Naive thymus-derived CD8-positive, alpha-beta T cell (primary cell): ENCODE data around the gene FAM114A2. TPM values are rescaled to one million over a fixed set of nuclear protein-coding genes. Genes with fewer than 3 reads are reported as not detected.
A peak's percentile ranks its signal among the peaks of the same experiment; 100 is the strongest.

Source experiments
- ATAC-seq, 2 donors: fragments of 150-1000 bp; cut with Tn5 transposase in 1 of 2; sonication (Bioruptor Pico), chemical (Tn5 transposase) in 1 of 2; 1 replicate in 1 of 2; 2 replicates in 1 of 2; pipeline ENCODE4 v1.10.0; 2021; ENCODE audit warnings: mild to moderate bottlenecking in 2 of 2, moderate library complexity in 2 of 2
- POLR2A ChIA-PET: fragments of 350-600 bp; sonication (Branson Sonifier 250); formaldehyde crosslinking; loops from one replicate; lab custom pipeline; 2021; ENCODE audit warnings: antibody characterized with exemption; lab: Charles Lee
- DNase-seq, 10 donors: peaks; one replicate each; pipeline versions ENCODE4 v3.0.0 to v3.0.0-alpha.2; 2020 to 2022
- H3K27ac Mint-ChIP-seq, 10 donors: one replicate each; pipeline ENCODE4 v1.8.0; 2020 to 2022; ENCODE audit warnings: mild to moderate bottlenecking in 10 of 10, mixed read lengths in 10 of 10, moderate library complexity in 4 of 10, inconsistent platforms in 1 of 10
- H3K27me3 Mint-ChIP-seq, 5 donors: one replicate each; pipeline ENCODE4 v1.8.0; 2021 to 2022; ENCODE audit warnings: mixed read lengths in 5 of 5
- H3K36me3 Mint-ChIP-seq, 3 donors: one replicate each; pipeline ENCODE4 v1.8.0; 2020 to 2022; ENCODE audit warnings: mixed read lengths in 3 of 3, mild to moderate bottlenecking in 2 of 3, inconsistent platforms in 1 of 3
- H3K4me1 Mint-ChIP-seq, 4 donors: one replicate each; pipeline ENCODE4 v1.8.0; 2021 to 2022; ENCODE audit warnings: mixed read lengths in 4 of 4
- H3K4me3 Mint-ChIP-seq, 10 donors: one replicate each; pipeline ENCODE4 v1.8.0; 2020 to 2022; ENCODE audit warnings: mild to moderate bottlenecking in 10 of 10, mixed read lengths in 10 of 10, moderate library complexity in 6 of 10, inconsistent platforms in 1 of 10
- H3K9me3 Mint-ChIP-seq, 9 donors: one replicate each; pipeline ENCODE4 v1.8.0; 2020 to 2022; ENCODE audit warnings: mixed read lengths in 9 of 9, mild to moderate bottlenecking in 3 of 9, inconsistent platforms in 1 of 9, moderate library complexity in 1 of 9
- polyA plus RNA-seq, 3 donors: library from polyadenylated mRNA; unstranded; fragments of 300-500 nt; fragmentation: Illumina TruSeq; gene quantifications; one replicate each; pipeline ENCODE4 v1.2.3, GENCODE V29; 2021
- total RNA-seq, 8 experiments: library from RNA in 2 of 8; stranded (reverse) in 2 of 8; gene quantifications; one replicate each; pipeline ENCODE4 v1.2.3 and lab custom pipeline; 2021 to 2026

The FAM114A2 gene
- total RNA-seq = 10 to 100 TPM; 43.4 to 44.8 TPM
- 10 to 100 TPM; 14.0 to 21.9 (median 19.6) TPM for polyA plus RNA-seq
- 23.0 to 37.3 (median 32.5) reads per million in 6 experiments for total RNA-seq (lab: John Stamatoyannopoulos, UW)

- peak; percentile 97 to 98 for ATAC-seq
These were observed at the start of gene FAM114A2, which contains the start of gene MFAP3 for GRCh38 chr5:154038707-154039457. Gene FAM114A2, minus strand, starts transcription at chr5:154038910. Its CDS starts 3,957 bp downstream, at chr5:154034953. Gene MFAP3, plus strand, starts transcription at chr5:154038967. Its CDS starts 10,756 bp downstream, at chr5:154049723.

GRCh38 chr5:154087260-154087659, 48.5 kb upstream of the FAM114A2 start:
- peaks cover 0 to 11% (median 3%) of the 10 kb centered on the region in 4 donors for H3K4me1 Mint-ChIP-seq
- no peak overlapping the region for H3K27ac Mint-ChIP-seq
- no peaks in the 10 kb centered on the region for H3K36me3 Mint-ChIP-seq
- H3K27me3 Mint-ChIP-seq = peaks cover 0 to 22% (median 10%) of the 10 kb centered on the region in 5 donors
- no peak for ATAC-seq
- POLR2A ChIA-PET = no interaction called here
- H3K4me3 Mint-ChIP-seq = no peak overlapping the region
- DNase-seq = no peak
- H3K9me3 Mint-ChIP-seq = no peaks in the 10 kb centered on the region

More at GRCh38 chr5:154038707-154039457, at the start of gene FAM114A2, which contains the start of gene MFAP3:
- H3K4me3 Mint-ChIP-seq = peak within 1 kb of the TSS; percentile 92 to 99 (median 98)
- H3K9me3 Mint-ChIP-seq = no peaks in the 10 kb centered on the region
- peak within 1 kb of the TSS; percentile 97 to 99 (median 98) for H3K27ac Mint-ChIP-seq
- H3K27me3 Mint-ChIP-seq = no peaks in the 10 kb centered on the region
- peaks cover 0 to 15% (median under 1%) of the 10 kb centered on the region in 3 donors for H3K36me3 Mint-ChIP-seq
- H3K4me1 Mint-ChIP-seq = peaks cover 35 to 73% (median 64%) of the 10 kb centered on the region in 4 donors
- DNase-seq = peak; percentile 76 to 93 (median 86)
- POLR2A ChIA-PET = interaction anchor here (0.7 to 1.7 kb wide), 8 partner anchors 9 to 408 kb away, joined by 3 to 35 read pairs (median 3); partner anchors contain the start of genes GALNT10 and SAP30L

GRCh38 chr5:154086641-154087040, 47.9 kb upstream of the FAM114A2 start:
- no peak for DNase-seq
- POLR2A ChIA-PET = no interaction called here
- peaks cover 0 to 19% (median 7%) of the 10 kb centered on the region in 5 donors for H3K27me3 Mint-ChIP-seq

DNA sequence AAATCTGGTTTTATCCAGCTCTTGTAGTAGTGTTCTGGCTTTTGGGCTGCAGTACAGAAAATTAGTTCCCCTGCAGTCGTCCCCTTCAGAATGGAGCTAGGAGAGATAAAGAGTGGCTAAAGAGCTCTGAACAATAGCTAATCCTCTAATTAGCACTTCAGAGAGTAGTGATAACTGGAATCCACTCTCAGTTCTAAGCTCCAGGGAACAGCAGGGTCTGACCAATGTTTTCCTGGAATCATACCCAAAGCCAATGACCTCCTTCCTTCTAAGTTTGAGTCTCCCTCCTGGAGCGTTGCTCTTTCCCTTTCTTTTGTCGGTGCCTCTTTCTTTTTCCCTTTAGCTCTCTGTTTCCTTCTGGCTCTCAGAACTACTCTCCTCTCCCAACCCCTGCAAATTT, 47.4 kb upstream of the FAM114A2 start:
- DNase-seq = no peak
- Mint-ChIP-seq H3K4me3 (no peak overlapping the region), H3K27ac (peak overlapping the region in 2 of 10 donors; percentile 46 to 81), H3K4me1 (peaks cover 0 to 11% (median 3%) of the 10 kb centered on the region in 4 donors), H3K9me3 (no peaks in the 10 kb centered on the region), H3K27me3 (peaks cover 0 to 17% (median 5%) of the 10 kb centered on the region in 5 donors), H3K36me3 (no peaks in the 10 kb centered on the region)
- POLR2A ChIA-PET = no interaction called here
- ATAC-seq = no peak

More at GRCh38 chr5:154086641-154087040, 47.9 kb upstream of the FAM114A2 start:
- Mint-ChIP-seq H3K27ac (peak overlapping the region in 2 of 10 donors; percentile 46 to 81), H3K4me1 (peaks cover 0 to 11% (median 3%) of the 10 kb centered on the region in 4 donors), H3K9me3 (no peaks in the 10 kb centered on the region), H3K4me3 (no peak overlapping the region), H3K36me3 (no peaks in the 10 kb centered on the region)
- ATAC-seq = no peak

- no peaks in the 10 kb centered on the region for H3K36me3 Mint-ChIP-seq
- POLR2A ChIA-PET = no interaction called here
- H3K9me3 Mint-ChIP-seq = no peaks in the 10 kb centered on the region
- H3K4me3 Mint-ChIP-seq = no peak overlapping the region
- H3K4me1 Mint-ChIP-seq = peaks cover 0 to 11% (median 3%) of the 10 kb centered on the region in 4 donors
- ATAC-seq = no peak
- DNase-seq = no peak
- peak overlapping the region in 1 of 10 donors; percentile 44 for H3K27ac Mint-ChIP-seq
- H3K27me3 Mint-ChIP-seq = peaks cover 0 to 9% (median 2%) of the 10 kb centered on the region in 5 donors
These were observed 45.4 kb upstream of the FAM114A2 start for GRCh38 chr5:154084062-154084639.

DNA sequence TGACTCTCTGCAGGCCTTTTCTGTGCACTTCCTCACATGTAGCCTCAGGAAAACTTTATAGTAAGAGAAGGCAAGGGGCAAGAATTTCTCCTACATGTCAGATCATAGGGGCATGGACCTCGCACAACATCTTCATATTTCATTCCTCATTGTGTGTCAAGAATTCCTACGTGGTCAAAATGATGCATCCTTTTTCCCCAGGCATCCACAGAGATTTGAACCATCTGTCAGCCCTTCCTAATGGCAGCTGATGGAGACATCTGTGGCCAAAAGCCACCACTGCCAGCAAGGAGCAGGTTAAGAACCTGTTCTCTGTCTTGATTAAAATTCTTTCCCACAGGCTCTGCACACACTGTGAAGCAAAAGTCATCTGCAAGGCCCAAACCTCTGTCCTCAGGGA, 42.5 kb upstream of the FAM114A2 start:
- POLR2A ChIA-PET = no interaction called here
- H3K4me1 Mint-ChIP-seq = peaks cover 0 to 19% (median 6%) of the 10 kb centered on the region in 4 donors
- ATAC-seq = no peak
- no peak for DNase-seq
- H3K4me3 Mint-ChIP-seq = no peak overlapping the region
- peaks cover 0 to 1% (median 0%) of the 10 kb centered on the region in 5 donors for H3K27me3 Mint-ChIP-seq
- H3K27ac Mint-ChIP-seq = no peak overlapping the region
- H3K36me3 Mint-ChIP-seq = no peaks in the 10 kb centered on the region
- H3K9me3 Mint-ChIP-seq = no peaks in the 10 kb centered on the region

- no peak overlapping the region for H3K27ac Mint-ChIP-seq
- no peak for ATAC-seq
- no peak for DNase-seq
- no peaks in the 10 kb centered on the region for H3K9me3 Mint-ChIP-seq
- peaks cover 0 to 27% (median 19%) of the 10 kb centered on the region in 4 donors for H3K4me1 Mint-ChIP-seq
- no peaks in the 10 kb centered on the region for H3K27me3 Mint-ChIP-seq
- no peak overlapping the region for H3K4me3 Mint-ChIP-seq
- POLR2A ChIA-PET = no interaction called here
- no peaks in the 10 kb centered on the region for H3K36me3 Mint-ChIP-seq
These were observed 39.6 kb upstream of the FAM114A2 start for GRCh38 chr5:154078272-154078671.

- no peaks in the 10 kb centered on the region for H3K27me3 Mint-ChIP-seq
- POLR2A ChIA-PET = no interaction called here
- DNase-seq (no peak), ATAC-seq (no peak)
- H3K9me3 Mint-ChIP-seq = no peaks in the 10 kb centered on the region
- no peak overlapping the region for H3K27ac Mint-ChIP-seq
- no peaks in the 10 kb centered on the region for H3K36me3 Mint-ChIP-seq
- H3K4me1 Mint-ChIP-seq = peaks cover 0 to 28% (median 19%) of the 10 kb centered on the region in 4 donors
- H3K4me3 Mint-ChIP-seq = no peak overlapping the region
These were observed 39.0 kb upstream of the FAM114A2 start for GRCh38 chr5:154077696-154078095.

DNA sequence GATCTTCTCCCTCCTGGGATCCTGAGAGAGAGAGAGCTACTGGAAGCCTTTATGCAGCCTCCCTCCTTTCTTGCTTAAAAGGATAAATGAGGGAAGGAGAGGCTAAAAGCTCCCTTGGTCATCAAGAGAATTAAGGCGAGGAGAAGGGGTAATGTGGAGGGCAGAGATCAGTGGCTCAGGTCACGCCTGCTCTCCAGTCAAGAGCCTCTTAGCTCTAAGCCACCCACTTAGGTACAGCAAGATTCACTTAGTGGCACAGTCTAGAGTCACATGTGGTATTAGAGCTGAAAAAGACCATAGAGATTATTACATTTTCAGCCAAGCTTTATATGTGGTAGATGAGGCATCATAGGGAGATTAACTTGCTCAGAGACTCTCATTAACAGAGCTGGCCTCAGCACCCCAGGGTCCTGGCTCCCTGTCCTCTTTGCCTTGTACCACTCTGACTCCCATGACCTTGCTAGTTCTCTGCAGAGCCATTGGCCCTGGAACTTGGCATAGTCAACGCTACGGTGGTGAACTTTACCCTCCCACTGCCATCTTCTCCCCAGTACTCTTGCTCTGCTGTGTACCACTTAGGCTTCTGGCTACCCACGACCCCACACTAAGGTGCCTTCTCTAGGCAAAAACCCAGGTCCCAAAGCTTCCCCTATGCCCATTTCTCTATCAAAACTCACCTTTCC, 37.7 kb upstream of the FAM114A2 start:
- H3K4me1 Mint-ChIP-seq = peaks cover 5 to 36% (median 23%) of the 10 kb centered on the region in 4 donors
- no peaks in the 10 kb centered on the region for H3K9me3 Mint-ChIP-seq
- ATAC-seq = no peak
- DNase-seq = no peak
- no peak overlapping the region for H3K4me3 Mint-ChIP-seq
- no peaks in the 10 kb centered on the region for H3K36me3 Mint-ChIP-seq
- peaks cover 0 to 13% (median 0%) of the 10 kb centered on the region in 5 donors for H3K27me3 Mint-ChIP-seq
- POLR2A ChIA-PET = interaction anchor here (0.8 to 1.8 kb wide), 3 partner anchors 38 to 115 kb away, joined by 3 to 10 read pairs (median 3); partner anchors contain the start of genes FAM114A2, GALNT10 and MFAP3
- peak overlapping the region in 2 of 10 donors; percentile 19 to 80 for H3K27ac Mint-ChIP-seq

- H3K4me1 Mint-ChIP-seq = peaks cover 5 to 36% (median 23%) of the 10 kb centered on the region in 4 donors
- POLR2A ChIA-PET = interaction anchor here (2.1 kb wide), 1 partner anchor 118 kb away, joined by 10 read pairs; the partner anchor contains the start of gene GALNT10
- peaks cover 0 to 23% (median 8%) of the 10 kb centered on the region in 5 donors for H3K27me3 Mint-ChIP-seq
- peak overlapping the region in 1 of 10 donors; percentile 53 for H3K4me3 Mint-ChIP-seq
- H3K9me3 Mint-ChIP-seq = no peaks in the 10 kb centered on the region
- peak overlapping the region in 5 of 10 donors; percentile 10 to 78 (median 59) for H3K27ac Mint-ChIP-seq
- ATAC-seq = peak; percentile 90 to 96
- H3K36me3 Mint-ChIP-seq = peaks cover 0 to 3% (median 0%) of the 10 kb centered on the region in 3 donors
- DNase-seq = peak; percentile 58 to 89 (median 78)
These were observed 33.9 kb upstream of the FAM114A2 start for GRCh38 chr5:154072414-154073171.

GRCh38 chr5:154071799-154072413, 33.2 kb upstream of the FAM114A2 start:
- H3K36me3 Mint-ChIP-seq = peaks cover 0 to 3% (median 0%) of the 10 kb centered on the region in 3 donors

More at GRCh38 chr5:154071799-154072413, 33.2 kb upstream of the FAM114A2 start:
- ATAC-seq (no peak), DNase-seq (no peak)
- Mint-ChIP-seq H3K27ac (peak overlapping the region in 7 of 10 donors; percentile 10 to 78 (median 53)), H3K9me3 (no peaks in the 10 kb centered on the region), H3K4me3 (peak overlapping the region in 1 of 10 donors; percentile 53), H3K4me1 (peaks cover 5 to 31% (median 22%) of the 10 kb centered on the region in 4 donors), H3K27me3 (peaks cover 0 to 23% (median 8%) of the 10 kb centered on the region in 5 donors)
- POLR2A ChIA-PET = interaction anchor here (2.1 kb wide), 1 partner anchor 118 kb away, joined by 10 read pairs; the partner anchor contains the start of gene GALNT10
